Ovary (tissue), 9 donors: ENCODE data around the gene DNAAF5. TPM values are rescaled to one million over a fixed set of nuclear protein-coding genes. Genes with fewer than 3 reads are reported as not detected.

ENCODE experiments used
- DNase-seq, 5 donors: peaks; one replicate each; pipeline ENCODE4 v3.0.0-alpha.2; 2019 to 2020
- H3K27ac ChIP-seq, 2 donors: fragments of 200-600 bp; one replicate each; pipeline versions ENCODE4 v1.5.1 to v1.8.0; 2019 to 2022
- H3K27me3 ChIP-seq: fragments of 200-600 bp; one replicate; pipeline ENCODE4 v1.8.0; 2022
- H3K36me3 ChIP-seq: fragments of 200-600 bp; sonication (generic); one replicate; pipeline ENCODE4 v1.5.1; 2019
- H3K4me1 ChIP-seq: one replicate; pipeline ENCODE4 v1.8.1; 2013; ENCODE audit warnings: mild to moderate bottlenecking, moderate library complexity; ENCODE audit not compliant: insufficient read depth
- H3K4me3 ChIP-seq: fragments of 200-600 bp; sonication (generic); one replicate; pipeline ENCODE4 v1.5.1; 2017
- H3K9me3 ChIP-seq, 2 donors: fragments of 200-600 bp in 1 of 2; sonication (generic) in 1 of 2; one replicate each; pipeline versions ENCODE4 v1.5.1 to v1.8.1; 2013 to 2019; ENCODE audit warnings: mild to moderate bottlenecking in 1 of 2, moderate library complexity in 1 of 2
- CTCF ChIP-seq, 3 donors: fragments of 450-650 bp in 2 of 3; fragments of 200-600 bp in 1 of 3; IDR thresholded peaks; one replicate each; pipeline versions ENCODE4 v1.5.1 to v1.8.0; 2016 to 2022; ENCODE audit warnings: antibody characterized with exemption in 3 of 3, mild to moderate bottlenecking in 1 of 3
- EP300 ChIP-seq: sonication (generic); formaldehyde crosslinking; IDR thresholded peaks from one replicate; pipeline ENCODE4 v1.6.1; 2017; ENCODE audit warnings: antibody characterized with exemption
- POLR2A ChIP-seq: fragments of 450-650 bp; IDR thresholded peaks from one replicate; pipeline ENCODE4 v1.6.1; 2017; ENCODE audit warnings: antibody characterized with exemption, mild to moderate bottlenecking, moderate library complexity
- WGBS, 3 donors: extraction: QIAGEN DNeasy Blood & Tissue Kit in 1 of 3; methylation state at CpG; one replicate each; pipeline versions ENCODE4 v1.1.5 to v1.1.7; 2013 to 2017; 5-methylcytosine and 5-hydroxymethylcytosine counted together
- intact Hi-C, 4 donors: fragments of 100-400 bp; cut with DNase I; formaldehyde crosslinking; loops; one replicate each; pipeline versions ENCODE4 v1.11.0 to v1.15.1; 2022 to 2023
- polyA plus RNA-seq, 2 donors: library from polyadenylated mRNA; stranded (reverse); fragments of 200-250 nt in 1 of 2; fragments of 350-450 nt in 1 of 2; fragmentation: Illumina TruSeq in 1 of 2; extraction: RNeasy Lipid Tissue Mini Kit (QIAGEN cat#74804) in 1 of 2; gene quantifications; one replicate each; pipeline ENCODE4 v1.2.3, GENCODE V29; 2013 to 2014
- total RNA-seq, 7 donors: library from RNA; depleted of rRNA in 2 of 7; stranded (reverse); fragments of >200 nt in 2 of 7; fragmentation: NEBNext Ultra II Directional in 3 of 7; extraction: Animal tissue kit (Norgen Biotek cat#: 25700) in 3 of 7; gene quantifications; one replicate each; pipeline versions ENCODE4 v1.1.0 to v1.2.4, GENCODE V29; 2016 to 2023
- donor health status: DM: no; HTN: no; CAD: no; lungs with moderate emphysema.
- donor health status: DM: no; HTN: no; CAD: no.
- donor health status: Bipolar disorder and iron deficiency.
- donor health status: DM: yes; HTN: yes; CAD: no.
- donor health status: DM: no; HTN: no; CAD: no.
- donor health status: DM: yes; HTN: yes; CAD: no.

DNAAF5 gene
- total and polyA plus RNA-seq, 9 donors: 12.9 to 41.0 (median 21.3) TPM

GRCh38 chr7:822692-823276, 96.3 kb downstream of the DNAAF5 start:
- Histone ChIP-seq H3K4me3 (no peak overlapping the region), H3K36me3 (no peaks in the 10 kb centered on the region), H3K9me3 (no peaks in the 10 kb centered on the region), H3K27me3 (no peaks in the 10 kb centered on the region), H3K27ac (peak overlapping the region in 1 of 2 donors; percentile 74), H3K4me1 (peaks cover 23% of the 10 kb centered on the region)
- TF ChIP-seq CTCF (IDR thresholded peaks at IDR 0.05) (no peak), EP300 (no peak), POLR2A (no peak)
- intact Hi-C loops: no loop called here
- peak in 2 of 5 donors; percentile 19 to 32 for DNase-seq
- WGBS, 3 donors: 79 to 86% (median 83%) methylated on average over 32 of the region's 32 CpGs

DNA sequence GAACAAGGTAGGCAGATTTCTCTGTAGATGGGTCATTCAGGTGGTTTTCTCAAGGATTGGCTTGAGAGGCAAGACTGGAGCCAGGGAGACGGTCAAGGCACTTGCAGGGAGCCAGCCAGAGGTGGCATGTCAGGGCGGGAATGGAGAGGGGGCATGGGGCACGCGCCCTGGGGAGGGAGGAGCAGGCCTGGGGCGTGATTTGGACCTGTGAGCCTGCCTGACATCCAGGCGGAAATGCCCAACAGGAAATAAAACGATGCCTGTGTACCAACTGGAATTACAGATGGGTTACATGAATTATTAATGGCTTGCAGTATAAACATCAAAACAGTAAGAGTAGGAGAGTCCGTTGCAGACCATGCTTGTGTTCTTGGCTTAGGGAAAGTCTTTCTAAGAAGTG, 97.2 kb downstream of the DNAAF5 start:
- H3K27ac ChIP-seq: peak overlapping the region; percentile 38 to 74
- 55 to 65% (median 56%) methylated on average over 8 of the region's 8 CpGs for WGBS, 3 donors
- H3K4me3 ChIP-seq: no peak overlapping the region
- DNase-seq: peak in 2 of 5 donors; percentile 22 to 33
- intact Hi-C loops: no loop called here
- H3K27me3 ChIP-seq: no peaks in the 10 kb centered on the region
- H3K36me3 ChIP-seq: no peaks in the 10 kb centered on the region
- peaks cover 20% of the 10 kb centered on the region for H3K4me1 ChIP-seq
- TF ChIP-seq POLR2A: no peak
- no peak for TF ChIP-seq EP300
- TF ChIP-seq CTCF (IDR thresholded peaks at IDR 0.05): no peak
- H3K9me3 ChIP-seq: no peaks in the 10 kb centered on the region

GRCh38 chr7:824081-824480, 97.6 kb downstream of the DNAAF5 start:
- H3K4me1 ChIP-seq: peaks cover 19% of the 10 kb centered on the region
- DNase-seq: peak in 2 of 5 donors; percentile 33 to 40

GRCh38 chr7:824664-825063, 98.2 kb downstream of the DNAAF5 start:
- peak overlapping the region; percentile 25 for H3K4me3 ChIP-seq
- TF ChIP-seq EP300 (no peak), CTCF (IDR thresholded peaks at IDR 0.05) (no peak), POLR2A (no peak)
- peaks cover 19% of the 10 kb centered on the region for H3K4me1 ChIP-seq
- H3K27me3 ChIP-seq: no peaks in the 10 kb centered on the region
- H3K9me3 ChIP-seq: no peaks in the 10 kb centered on the region
- WGBS, 3 donors: 13 to 27% (median 14%) methylated on average over 11 of the region's 11 CpGs
- intact Hi-C loops: no loop called here
- H3K36me3 ChIP-seq: no peaks in the 10 kb centered on the region
- H3K27ac ChIP-seq: peak overlapping the region; percentile 67 to 74
- DNase-seq: peak in 2 of 5 donors; percentile 46 to 51

More at GRCh38 chr7:824081-824480, 97.6 kb downstream of the DNAAF5 start:
- 13 to 20% (median 18%) methylated on average over 7 of the region's 7 CpGs for WGBS, 3 donors
- Histone ChIP-seq H3K27me3 (no peaks in the 10 kb centered on the region), H3K36me3 (no peaks in the 10 kb centered on the region), H3K4me3 (no peak overlapping the region), H3K27ac (peak overlapping the region; percentile 38 to 74), H3K9me3 (no peaks in the 10 kb centered on the region)
- TF ChIP-seq POLR2A (no peak), CTCF (IDR thresholded peaks at IDR 0.05) (no peak), EP300 (no peak)
- intact Hi-C loops: no loop called here
